ENCODE results near the gene IRX3.

Gene IRX3

GRCh38 chr16:54286366-54287130 lies at the start of gene IRX3:
TSS of gene IRX3 (minus strand) at chr16:54286787. CDS start at chr16:54286050, 737 bp downstream.
- H3K9me3 ChIP-seq (ENCODE audit: control insufficient read depth in 1 of 2, low read length in 2 of 2) = no peaks in the 10 kb centered on the region
- peaks cover 68 to 73% of the 10 kb centered on the region in 2 donors for H3K27me3 ChIP-seq (ENCODE audit: control insufficient read depth in 1 of 2, insufficient read depth in 2 of 2, low read length in 2 of 2)
- peak within 1 kb of the TSS; percentile 48 to 54 for H3K4me3 ChIP-seq (ENCODE audit: low read depth in 1 of 2, low read length in 2 of 2)
- H3K27ac ChIP-seq (ENCODE audit: low read depth, low read length) = no peak within 1 kb of the TSS
- no peak within 1 kb of the TSS for H3K9ac ChIP-seq (ENCODE audit: low read depth in 1 of 2, low read length in 2 of 2)
- H3K36me3 ChIP-seq (ENCODE audit: control insufficient read depth in 1 of 2, insufficient read depth in 2 of 2, low read length in 2 of 2) = no peaks in the 10 kb centered on the region
- H3K4me1 ChIP-seq (ENCODE audit: control insufficient read depth in 1 of 2, insufficient read depth in 2 of 2, low read length in 2 of 2) = peaks cover 0 to 6% of the 10 kb centered on the region in 2 donors

- Histone ChIP-seq H3K27me3 (ENCODE audit: control insufficient read depth in 1 of 2, insufficient read depth in 2 of 2, low read length in 2 of 2) (no peaks in the 10 kb centered on the region), H3K36me3 (ENCODE audit: control insufficient read depth in 1 of 2, insufficient read depth in 2 of 2, low read length in 2 of 2) (no peaks in the 10 kb centered on the region), H3K4me1 (ENCODE audit: control insufficient read depth in 1 of 2, insufficient read depth in 2 of 2, low read length in 2 of 2) (no peaks in the 10 kb centered on the region), H3K9me3 (ENCODE audit: control insufficient read depth in 1 of 2, low read length in 2 of 2) (no peaks in the 10 kb centered on the region), H3K9ac (ENCODE audit: low read depth in 1 of 2, low read length in 2 of 2) (no peak overlapping the region), H3K27ac (ENCODE audit: low read depth, low read length) (no peak overlapping the region), H3K4me3 (ENCODE audit: low read depth in 1 of 2, low read length in 2 of 2) (no peak overlapping the region)
These were observed 48.6 kb upstream of the IRX3 start for GRCh38 chr16:54335230-54335629.

DNA sequence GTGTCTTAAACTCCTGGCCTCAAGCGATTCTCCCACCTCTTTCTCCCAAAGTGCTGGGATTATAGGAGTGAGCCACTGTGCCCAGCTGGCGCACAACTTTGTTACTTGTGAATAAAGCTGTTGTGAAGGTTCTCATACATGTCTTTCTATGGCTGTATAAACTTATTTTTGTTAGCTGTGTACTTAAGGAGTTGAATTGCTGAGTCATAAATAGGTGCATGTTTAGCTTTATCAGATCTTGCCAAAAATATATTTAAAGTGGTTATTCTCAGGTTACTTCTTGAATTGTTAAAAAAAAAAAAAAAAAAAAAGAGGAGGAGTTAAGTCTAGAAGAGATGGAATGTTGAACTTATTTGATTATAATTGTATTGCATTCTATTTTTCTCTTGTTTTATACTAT lies 47.6 kb upstream of the IRX3 start:
- no peaks in the 10 kb centered on the region for H3K36me3 ChIP-seq (ENCODE audit: control insufficient read depth in 1 of 2, insufficient read depth in 2 of 2, low read length in 2 of 2)
- no peaks in the 10 kb centered on the region for H3K9me3 ChIP-seq (ENCODE audit: control insufficient read depth in 1 of 2, low read length in 2 of 2)
- no peak overlapping the region for H3K27ac ChIP-seq (ENCODE audit: low read depth, low read length)
- H3K4me3 ChIP-seq (ENCODE audit: low read depth in 1 of 2, low read length in 2 of 2) = no peak overlapping the region
- no peaks in the 10 kb centered on the region for H3K27me3 ChIP-seq (ENCODE audit: control insufficient read depth in 1 of 2, insufficient read depth in 2 of 2, low read length in 2 of 2)
- H3K4me1 ChIP-seq (ENCODE audit: control insufficient read depth in 1 of 2, insufficient read depth in 2 of 2, low read length in 2 of 2) = no peaks in the 10 kb centered on the region
- H3K9ac ChIP-seq (ENCODE audit: low read depth in 1 of 2, low read length in 2 of 2) = no peak overlapping the region

DNA sequence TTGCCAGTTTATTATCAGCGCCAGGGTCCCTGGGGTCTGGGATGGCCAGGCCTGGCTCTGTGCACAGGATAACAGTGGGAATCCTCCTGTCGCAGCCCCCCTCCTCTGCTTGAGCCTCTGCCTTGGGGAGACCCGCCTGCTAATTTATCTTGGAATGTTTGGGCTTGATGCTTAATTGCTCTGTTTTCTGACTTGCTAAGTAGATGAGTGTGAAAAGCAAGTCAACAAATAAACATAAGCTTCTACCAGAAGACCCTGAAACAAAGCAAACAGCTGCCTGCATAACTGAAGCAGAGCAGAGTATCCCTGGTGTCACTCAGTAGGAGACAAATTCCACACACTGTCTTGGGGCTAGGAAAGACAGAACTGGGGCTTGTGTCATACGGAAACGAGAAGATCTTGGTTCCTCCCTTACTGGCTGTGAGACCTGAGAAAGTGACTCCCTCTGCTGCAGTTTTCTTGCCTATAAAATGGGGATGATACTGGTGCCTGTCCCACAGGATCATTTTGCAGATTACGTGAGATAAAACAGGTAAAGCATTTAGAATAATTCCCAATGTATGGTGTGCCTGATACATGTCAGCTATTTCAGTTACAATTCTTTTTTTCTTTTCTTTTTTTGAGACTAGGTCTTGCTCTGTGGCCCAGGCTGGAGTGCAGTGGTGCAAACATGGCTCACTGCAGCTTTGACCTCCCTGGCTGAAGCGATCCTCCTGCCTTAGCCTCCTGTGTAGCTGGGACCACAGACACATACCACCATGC lies 44.8 kb upstream of the IRX3 start:
- peaks cover 0 to 3% of the 10 kb centered on the region in 2 donors for H3K27me3 ChIP-seq (ENCODE audit: control insufficient read depth in 1 of 2, insufficient read depth in 2 of 2, low read length in 2 of 2)
- H3K4me3 ChIP-seq (ENCODE audit: low read depth in 1 of 2, low read length in 2 of 2) = no peak overlapping the region
- no peak overlapping the region for H3K27ac ChIP-seq (ENCODE audit: low read depth, low read length)
- H3K4me1 ChIP-seq (ENCODE audit: control insufficient read depth in 1 of 2, insufficient read depth in 2 of 2, low read length in 2 of 2) = no peaks in the 10 kb centered on the region
- H3K36me3 ChIP-seq (ENCODE audit: control insufficient read depth in 1 of 2, insufficient read depth in 2 of 2, low read length in 2 of 2) = no peaks in the 10 kb centered on the region
- no peak overlapping the region for H3K9ac ChIP-seq (ENCODE audit: low read depth in 1 of 2, low read length in 2 of 2)
- no peaks in the 10 kb centered on the region for H3K9me3 ChIP-seq (ENCODE audit: control insufficient read depth in 1 of 2, low read length in 2 of 2)

DNA sequence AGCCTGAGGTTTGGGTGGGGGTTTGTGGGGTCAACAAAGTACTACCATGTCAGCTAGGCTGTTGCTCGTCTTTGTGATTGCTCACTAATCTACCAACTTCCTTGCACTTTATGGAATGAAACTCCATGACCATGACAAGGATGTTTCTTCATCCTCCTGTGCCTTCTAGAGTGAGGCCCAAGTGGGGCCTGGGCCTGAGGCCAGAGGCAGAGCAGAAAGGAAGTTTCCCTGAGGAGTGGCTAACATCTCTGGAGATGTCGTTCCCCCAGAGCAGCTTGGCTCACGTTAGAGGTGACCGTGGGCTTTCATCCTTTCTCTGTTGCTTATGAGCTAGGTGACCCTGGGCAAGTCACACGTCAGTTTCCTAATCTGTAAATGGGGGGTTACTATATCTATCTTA lies 41.0 kb upstream of the IRX3 start:
- no peaks in the 10 kb centered on the region for H3K9me3 ChIP-seq (ENCODE audit: control insufficient read depth in 1 of 2, low read length in 2 of 2)
- no peak overlapping the region for H3K4me3 ChIP-seq (ENCODE audit: low read depth in 1 of 2, low read length in 2 of 2)
- no peaks in the 10 kb centered on the region for H3K36me3 ChIP-seq (ENCODE audit: control insufficient read depth in 1 of 2, insufficient read depth in 2 of 2, low read length in 2 of 2)
- no peak overlapping the region for H3K9ac ChIP-seq (ENCODE audit: low read depth in 1 of 2, low read length in 2 of 2)
- H3K27ac ChIP-seq (ENCODE audit: low read depth, low read length) = no peak overlapping the region
- H3K27me3 ChIP-seq (ENCODE audit: control insufficient read depth in 1 of 2, insufficient read depth in 2 of 2, low read length in 2 of 2) = peaks cover 0 to 3% of the 10 kb centered on the region in 2 donors
- H3K4me1 ChIP-seq (ENCODE audit: control insufficient read depth in 1 of 2, insufficient read depth in 2 of 2, low read length in 2 of 2) = no peaks in the 10 kb centered on the region

DNA sequence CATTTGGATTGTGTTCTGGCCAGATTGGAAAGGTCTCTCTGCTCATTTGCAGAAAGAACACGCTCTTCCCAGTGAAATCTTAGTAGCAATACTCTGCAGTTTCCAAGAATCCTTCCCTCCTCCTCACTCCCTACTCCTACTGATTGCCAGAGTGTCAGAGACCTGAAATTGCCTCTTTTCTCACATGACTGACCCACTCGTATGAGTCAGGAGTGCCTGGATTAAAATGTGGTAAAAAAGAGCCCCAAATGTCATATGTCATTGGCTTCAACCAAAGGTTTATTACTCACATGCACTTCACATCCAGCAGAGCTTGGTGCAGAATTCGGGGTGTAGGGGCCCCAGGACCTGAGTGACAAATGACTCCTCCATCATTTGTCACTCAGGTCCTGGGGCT lies 39.7 kb upstream of the IRX3 start:
- no peak overlapping the region for H3K4me3 ChIP-seq (ENCODE audit: low read depth in 1 of 2, low read length in 2 of 2)
- no peak overlapping the region for H3K27ac ChIP-seq (ENCODE audit: low read depth, low read length)
- no peaks in the 10 kb centered on the region for H3K9me3 ChIP-seq (ENCODE audit: control insufficient read depth in 1 of 2, low read length in 2 of 2)
- peaks cover 0 to 3% of the 10 kb centered on the region in 2 donors for H3K27me3 ChIP-seq (ENCODE audit: control insufficient read depth in 1 of 2, insufficient read depth in 2 of 2, low read length in 2 of 2)
- no peaks in the 10 kb centered on the region for H3K36me3 ChIP-seq (ENCODE audit: control insufficient read depth in 1 of 2, insufficient read depth in 2 of 2, low read length in 2 of 2)
- H3K4me1 ChIP-seq (ENCODE audit: control insufficient read depth in 1 of 2, insufficient read depth in 2 of 2, low read length in 2 of 2) = no peaks in the 10 kb centered on the region
- H3K9ac ChIP-seq (ENCODE audit: low read depth in 1 of 2, low read length in 2 of 2) = no peak overlapping the region

DNA sequence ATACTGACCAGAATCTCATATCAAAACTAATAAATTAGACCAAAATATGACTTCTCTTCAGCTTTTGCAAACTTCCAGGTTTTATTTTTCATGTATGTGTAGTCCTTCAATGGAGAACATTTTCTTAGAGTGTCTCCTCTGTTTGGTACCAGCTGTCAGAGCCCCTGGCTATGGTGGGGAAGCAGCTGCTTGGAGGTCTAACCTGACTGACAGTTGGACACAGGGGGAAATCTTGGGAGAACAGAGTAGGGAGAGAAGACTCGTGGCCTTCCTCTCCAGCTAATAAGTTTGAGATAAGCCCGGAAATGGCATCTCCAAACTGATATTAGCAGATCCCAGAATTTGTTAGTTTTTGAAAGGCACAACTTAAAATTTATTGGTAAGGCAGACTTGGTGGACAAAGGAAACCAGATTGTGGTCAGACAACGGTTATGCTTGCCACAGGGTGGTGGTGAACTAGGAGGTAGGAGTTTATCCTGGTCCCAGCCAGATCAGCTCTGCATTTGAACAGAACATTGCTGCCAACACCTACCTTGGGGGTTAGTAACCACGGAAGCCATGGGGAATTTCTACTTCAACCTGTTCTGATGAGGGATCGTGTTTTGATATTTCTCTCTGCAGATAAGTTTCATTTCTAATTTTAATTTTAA lies 39.2 kb upstream of the IRX3 start:
- Histone ChIP-seq H3K9me3 (ENCODE audit: control insufficient read depth in 1 of 2, low read length in 2 of 2) (no peaks in the 10 kb centered on the region), H3K36me3 (ENCODE audit: control insufficient read depth in 1 of 2, insufficient read depth in 2 of 2, low read length in 2 of 2) (no peaks in the 10 kb centered on the region), H3K27ac (ENCODE audit: low read depth, low read length) (no peak overlapping the region)

DNA sequence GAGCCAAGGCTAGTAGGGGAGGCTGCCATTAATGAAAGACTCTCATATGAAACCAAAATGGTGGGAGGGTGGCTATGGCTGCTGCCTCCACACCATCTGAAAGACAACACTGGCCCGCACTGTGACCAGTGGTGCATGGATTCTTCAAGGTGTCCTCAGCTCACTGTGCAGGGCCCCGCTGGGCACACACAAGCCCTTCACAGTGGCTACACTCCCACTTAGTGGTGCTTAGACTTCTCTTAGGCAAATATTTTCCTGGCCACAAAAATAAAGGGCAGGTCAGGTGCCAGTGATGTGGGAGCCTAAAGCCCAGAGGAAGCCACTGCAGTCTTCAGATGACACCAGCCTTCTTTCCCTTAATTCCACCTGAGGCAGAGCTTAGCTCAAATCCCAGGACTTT lies 38.1 kb upstream of the IRX3 start:
- Histone ChIP-seq H3K4me1 (ENCODE audit: control insufficient read depth in 1 of 2, insufficient read depth in 2 of 2, low read length in 2 of 2) (no peaks in the 10 kb centered on the region), H3K4me3 (ENCODE audit: low read depth in 1 of 2, low read length in 2 of 2) (no peak overlapping the region), H3K9me3 (ENCODE audit: control insufficient read depth in 1 of 2, low read length in 2 of 2) (no peaks in the 10 kb centered on the region), H3K27ac (ENCODE audit: low read depth, low read length) (no peak overlapping the region), H3K9ac (ENCODE audit: low read depth in 1 of 2, low read length in 2 of 2) (no peak overlapping the region), H3K36me3 (ENCODE audit: control insufficient read depth in 1 of 2, insufficient read depth in 2 of 2, low read length in 2 of 2) (no peaks in the 10 kb centered on the region), H3K27me3 (ENCODE audit: control insufficient read depth in 1 of 2, insufficient read depth in 2 of 2, low read length in 2 of 2) (peaks cover 0 to 3% of the 10 kb centered on the region in 2 donors)

More for the DNA sequence above, 39.2 kb upstream of the IRX3 start:
- Histone ChIP-seq H3K9ac (ENCODE audit: low read depth in 1 of 2, low read length in 2 of 2) (no peak overlapping the region), H3K4me1 (ENCODE audit: control insufficient read depth in 1 of 2, insufficient read depth in 2 of 2, low read length in 2 of 2) (no peaks in the 10 kb centered on the region), H3K27me3 (ENCODE audit: control insufficient read depth in 1 of 2, insufficient read depth in 2 of 2, low read length in 2 of 2) (peaks cover 0 to 3% of the 10 kb centered on the region in 2 donors), H3K4me3 (ENCODE audit: low read depth in 1 of 2, low read length in 2 of 2) (no peak overlapping the region)

DNA sequence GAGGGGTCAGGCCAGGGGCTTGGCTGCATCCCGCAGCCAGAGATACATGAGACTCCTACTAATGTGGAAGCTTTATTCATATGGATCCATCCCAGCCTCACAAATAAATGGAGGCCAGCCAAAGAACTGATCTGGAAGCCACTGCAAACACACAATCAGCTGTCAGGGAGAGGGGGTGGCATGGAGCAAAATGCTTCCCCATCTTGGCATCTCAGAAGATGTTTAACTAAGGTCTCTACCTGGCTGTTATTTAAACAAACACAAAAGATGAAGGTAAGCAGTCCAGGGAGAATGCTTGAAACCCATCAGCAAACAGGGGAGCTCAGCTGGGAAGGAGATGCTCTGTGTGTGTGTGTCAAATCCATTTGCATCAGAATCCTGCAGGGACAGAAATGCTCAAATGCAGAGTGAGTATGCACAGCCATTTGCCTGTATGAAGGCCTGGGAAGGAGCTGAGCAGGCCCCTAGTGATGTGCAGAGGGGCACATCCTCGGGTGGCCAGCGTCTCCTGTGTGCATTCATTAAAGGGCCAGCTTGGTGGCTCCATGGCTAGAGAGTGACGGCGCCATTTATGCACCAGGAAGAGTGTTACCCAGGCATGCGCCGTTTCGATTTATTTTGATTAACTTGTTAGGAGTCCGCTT lies 34.2 kb upstream of the IRX3 start:
- H3K9me3 ChIP-seq (ENCODE audit: control insufficient read depth in 1 of 2, low read length in 2 of 2) = no peaks in the 10 kb centered on the region
- no peaks in the 10 kb centered on the region for H3K4me1 ChIP-seq (ENCODE audit: control insufficient read depth in 1 of 2, insufficient read depth in 2 of 2, low read length in 2 of 2)
- H3K4me3 ChIP-seq (ENCODE audit: low read depth in 1 of 2, low read length in 2 of 2) = no peak overlapping the region
- no peaks in the 10 kb centered on the region for H3K27me3 ChIP-seq (ENCODE audit: control insufficient read depth in 1 of 2, insufficient read depth in 2 of 2, low read length in 2 of 2)
- no peak overlapping the region for H3K27ac ChIP-seq (ENCODE audit: low read depth, low read length)
- no peak overlapping the region for H3K9ac ChIP-seq (ENCODE audit: low read depth in 1 of 2, low read length in 2 of 2)
- H3K36me3 ChIP-seq (ENCODE audit: control insufficient read depth in 1 of 2, insufficient read depth in 2 of 2, low read length in 2 of 2) = no peaks in the 10 kb centered on the region

DNA sequence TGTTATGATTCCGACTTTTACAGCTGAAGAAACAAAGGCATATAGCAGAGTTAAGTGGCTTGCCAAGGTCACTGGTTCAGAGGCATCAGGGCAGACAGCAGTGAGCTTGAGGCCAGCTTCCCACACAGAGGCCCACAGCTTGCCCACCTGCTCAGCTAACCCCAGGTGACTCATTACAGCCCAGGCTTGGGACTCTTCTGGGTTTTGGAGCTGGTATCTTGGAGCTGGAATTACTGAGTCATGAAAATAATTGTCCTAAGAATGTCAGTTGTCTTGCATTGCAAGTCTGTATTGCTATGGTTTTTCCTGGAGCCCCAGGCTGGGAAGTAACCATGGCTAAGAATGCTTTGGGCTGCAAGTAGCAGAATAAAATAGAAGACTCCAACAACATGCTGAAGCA lies 32.4 kb upstream of the IRX3 start:
- H3K4me1 ChIP-seq (ENCODE audit: control insufficient read depth in 1 of 2, insufficient read depth in 2 of 2, low read length in 2 of 2) = no peaks in the 10 kb centered on the region
- no peak overlapping the region for H3K4me3 ChIP-seq (ENCODE audit: low read depth in 1 of 2, low read length in 2 of 2)
- no peaks in the 10 kb centered on the region for H3K27me3 ChIP-seq (ENCODE audit: control insufficient read depth in 1 of 2, insufficient read depth in 2 of 2, low read length in 2 of 2)
- H3K27ac ChIP-seq (ENCODE audit: low read depth, low read length) = no peak overlapping the region
- no peaks in the 10 kb centered on the region for H3K9me3 ChIP-seq (ENCODE audit: control insufficient read depth in 1 of 2, low read length in 2 of 2)
- no peaks in the 10 kb centered on the region for H3K36me3 ChIP-seq (ENCODE audit: control insufficient read depth in 1 of 2, insufficient read depth in 2 of 2, low read length in 2 of 2)
- H3K9ac ChIP-seq (ENCODE audit: low read depth in 1 of 2, low read length in 2 of 2) = no peak overlapping the region
